AG20443 (cell line): ENCODE data around the gene ACTG1.

Source experiments
- DNase-seq: peaks from one replicate; pipeline ENCODE4 v3.0.0; 2012; ENCODE audit warnings: low spot score, mixed read lengths

Gene ACTG1

GRCh38 chr17:81545160-81545949, 32.8 kb upstream of the ACTG1 start:
- no peak for DNase-seq

- no peak for DNase-seq
Observed at GRCh38 chr17:81544281-81544974, 31.8 kb upstream of the ACTG1 start.

GRCh38 chr17:81543756-81544155, 31.2 kb upstream of the ACTG1 start:
- DNase-seq = no peak

GRCh38 chr17:81543339-81543675, 30.7 kb upstream of the ACTG1 start:
- no peak for DNase-seq

- no peak for DNase-seq
Observed at GRCh38 chr17:81542431-81543338, 30.1 kb upstream of the ACTG1 start.

GRCh38 chr17:81541123-81541522, 28.5 kb upstream of the ACTG1 start:
- DNase-seq = no peak

GRCh38 chr17:81540676-81541027, 28.1 kb upstream of the ACTG1 start:
- DNase-seq = no peak

GRCh38 chr17:81539961-81540675, 27.5 kb upstream of the ACTG1 start:
- no peak for DNase-seq

- no peak for DNase-seq
Observed at GRCh38 chr17:81539571-81539900, 26.9 kb upstream of the ACTG1 start.

- DNase-seq = no peak
Observed at GRCh38 chr17:81538651-81539570, 26.3 kb upstream of the ACTG1 start.

GRCh38 chr17:81537856-81538555, 25.4 kb upstream of the ACTG1 start:
- no peak for DNase-seq

GRCh38 chr17:81537343-81537855, 24.8 kb upstream of the ACTG1 start:
- DNase-seq = no peak

GRCh38 chr17:81536299-81537290, 24.0 kb upstream of the ACTG1 start:
- no peak for DNase-seq

GRCh38 chr17:81535480-81536298, 23.1 kb upstream of the ACTG1 start:
- no peak for DNase-seq

- no peak for DNase-seq
Observed at GRCh38 chr17:81535007-81535328, 22.4 kb upstream of the ACTG1 start.

GRCh38 chr17:81534157-81535006, 21.8 kb upstream of the ACTG1 start:
- peak; percentile 64 for DNase-seq
